Thymus (tissue), 11 donors: ENCODE measurements around the gene PRKRA. TPM values are rescaled to one million over a fixed set of nuclear protein-coding genes. Genes with fewer than 3 reads are reported as not detected.
"Not testable (repeated sequence)": the region's sequence is repeated elsewhere in the genome, so short reads cannot be mapped to it uniquely, and the experiment has no call there.

Experiments
- DNase-seq, 9 donors: peaks; one replicate each; pipeline ENCODE4 v3.0.0-alpha.2; 2013; ENCODE audit warnings: low spot score in 9 of 9, low read depth in 6 of 9, missing footprints in 1 of 9
- H3K27ac ChIP-seq, 2 donors: one replicate each; pipeline ENCODE4 v1.5.1; 2013; ENCODE audit warnings: control low read depth in 1 of 2, low read depth in 1 of 2, low read length in 1 of 2, mild to moderate bottlenecking in 1 of 2, moderate library complexity in 1 of 2
- H3K27me3 ChIP-seq, 2 donors: one replicate each; pipeline ENCODE4 v1.5.1; 2013; ENCODE audit warnings: low read length in 1 of 2; ENCODE audit not compliant: control insufficient read depth in 2 of 2, insufficient read depth in 1 of 2
- H3K36me3 ChIP-seq, 2 donors: one replicate each; pipeline ENCODE4 v1.5.1; 2013; ENCODE audit warnings: low read length in 1 of 2, mild to moderate bottlenecking in 1 of 2, moderate library complexity in 1 of 2; ENCODE audit not compliant: control insufficient read depth in 2 of 2, insufficient read depth in 2 of 2
- H3K4me1 ChIP-seq, 2 donors: one replicate each; pipeline ENCODE4 v1.5.1; 2013; ENCODE audit warnings: low read length in 2 of 2; ENCODE audit not compliant: control insufficient read depth in 2 of 2, insufficient read depth in 2 of 2
- H3K4me3 ChIP-seq, 2 donors: one replicate each; pipeline ENCODE4 v1.5.1; 2013; ENCODE audit warnings: low read length in 2 of 2, control low read depth in 1 of 2, mild to moderate bottlenecking in 1 of 2
- H3K9me3 ChIP-seq, 2 donors: one replicate each; pipeline ENCODE4 v1.5.1; 2013; ENCODE audit warnings: low read length in 1 of 2, mild to moderate bottlenecking in 1 of 2; ENCODE audit not compliant: control insufficient read depth in 2 of 2, insufficient read depth in 1 of 2
- WGBS: extraction: QIAGEN DNeasy Blood & Tissue Kit; methylation state at CpG from one replicate; pipeline ENCODE4 v1.1.7; 2013; 5-methylcytosine and 5-hydroxymethylcytosine counted together
- polyA plus RNA-seq: library from polyadenylated mRNA; stranded (reverse); fragments of 200-250 nt; gene quantifications from one replicate; pipeline ENCODE4 v1.2.3, GENCODE V29; 2013
- total RNA-seq: library from RNA; stranded (reverse); fragments of 120-200 nt; gene quantifications from one replicate; pipeline ENCODE4 v1.2.4, GENCODE V29; 2013
- donor health status: healthy.

Gene PRKRA
- total and polyA plus RNA-seq, 2 donors, result 35.3 to 65.4 TPM

DNA sequence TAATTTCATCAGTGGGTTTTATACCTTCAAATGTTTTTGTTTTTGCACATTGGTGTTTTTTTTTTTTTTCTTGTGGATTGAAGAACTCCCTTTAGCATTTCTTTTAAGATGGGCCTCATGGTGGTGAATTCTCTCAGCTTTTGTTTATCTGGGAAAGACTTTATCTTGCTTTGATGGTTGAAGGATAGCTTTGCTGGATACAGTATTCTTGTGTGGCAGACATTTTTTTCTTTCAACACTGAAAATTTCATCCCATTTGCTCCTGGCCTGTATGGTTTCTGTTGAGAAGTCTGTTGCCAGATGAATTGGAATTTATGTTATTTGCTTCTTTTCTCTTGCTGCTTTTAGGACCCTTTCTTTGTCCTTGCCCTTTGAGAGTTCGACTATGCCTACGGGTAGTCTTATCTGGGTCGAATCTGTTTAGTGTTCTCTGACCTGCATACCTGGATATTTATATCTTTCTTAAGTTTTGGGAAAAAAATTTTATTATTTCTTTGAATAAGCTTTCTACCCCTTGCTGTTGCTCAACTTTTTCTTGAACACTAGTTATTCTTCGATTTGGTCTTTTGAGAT, 25.6 kb downstream of the PRKRA start:
- no peak for DNase-seq
- Histone ChIP-seq H3K27ac (no peak overlapping the region), H3K9me3 (peaks cover 0 to 4% of the 10 kb centered on the region in 2 donors), H3K4me1 (no peaks in the 10 kb centered on the region), H3K4me3 (no peak overlapping the region), H3K27me3 (no peaks in the 10 kb centered on the region), H3K36me3 (peaks cover 11 to 29% of the 10 kb centered on the region in 2 donors)
- 98% methylated on average over 4 of the region's 4 CpGs for WGBS

GRCh38 chr2:178423746-178424145, 27.2 kb downstream of the PRKRA start:
- WGBS, result 97% methylated on average over 5 of the region's 5 CpGs

DNA sequence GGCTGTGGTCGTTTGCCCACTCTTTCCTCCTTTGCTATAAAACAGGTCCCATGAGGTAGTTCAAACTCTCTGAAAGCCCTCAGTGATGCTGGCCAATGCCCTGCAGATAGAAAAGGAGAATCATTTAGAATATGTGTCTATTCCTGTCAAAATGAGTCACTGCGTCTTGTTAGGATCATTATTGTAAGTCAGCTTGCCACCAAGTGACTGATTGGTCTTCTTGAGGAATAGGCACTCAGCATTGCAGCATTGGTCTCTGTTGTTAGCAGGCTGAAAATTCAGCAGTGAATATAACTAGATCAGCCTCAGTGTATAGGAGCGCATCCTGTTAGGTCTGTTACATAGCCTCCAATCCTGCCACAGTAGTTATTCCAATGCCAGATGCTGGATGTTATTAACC, 28.9 kb downstream of the PRKRA start:
- Histone ChIP-seq H3K9me3 (peaks cover 0 to 4% of the 10 kb centered on the region in 2 donors), H3K27ac (no peak overlapping the region), H3K36me3 (peaks cover under 1 to 7% of the 10 kb centered on the region in 2 donors), H3K4me1 (no peaks in the 10 kb centered on the region), H3K27me3 (no peaks in the 10 kb centered on the region), H3K4me3 (no peak overlapping the region)
- DNase-seq, result no peak
- 82% methylated on average over 3 of the region's 3 CpGs for WGBS

More at GRCh38 chr2:178423746-178424145, 27.2 kb downstream of the PRKRA start:
- H3K4me3 ChIP-seq, H3K27me3 ChIP-seq, H3K4me1 ChIP-seq, H3K27ac ChIP-seq, DNase-seq, H3K9me3 ChIP-seq: not testable (repeated sequence)
- H3K36me3 ChIP-seq, result peaks cover 3 to 16% of the 10 kb centered on the region in 2 donors

GRCh38 chr2:178420463-178420999, 30.4 kb downstream of the PRKRA start:
- H3K27me3 ChIP-seq, result no peaks in the 10 kb centered on the region
- no peak for DNase-seq
- no peak overlapping the region for H3K4me3 ChIP-seq
- H3K9me3 ChIP-seq, result no peaks in the 10 kb centered on the region
- 50% methylated on average over 1 of the region's 1 CpG for WGBS
- H3K36me3 ChIP-seq, result no peaks in the 10 kb centered on the region
- H3K27ac ChIP-seq, result no peak overlapping the region
- H3K4me1 ChIP-seq, result no peaks in the 10 kb centered on the region

GRCh38 chr2:178419123-178419522, 31.9 kb downstream of the PRKRA start:
- H3K27ac ChIP-seq, result no peak overlapping the region
- WGBS, result 94% methylated on average over 1 of the region's 1 CpG
- no peak for DNase-seq

GRCh38 chr2:178418426-178418825, 32.5 kb downstream of the PRKRA start:
- H3K36me3 ChIP-seq, result no peaks in the 10 kb centered on the region
- peaks cover 0 to 6% of the 10 kb centered on the region in 2 donors for H3K4me1 ChIP-seq
- WGBS, result 100% methylated on average over 1 of the region's 1 CpG
- H3K27ac ChIP-seq, result no peak overlapping the region
- H3K27me3 ChIP-seq, result no peaks in the 10 kb centered on the region
- no peaks in the 10 kb centered on the region for H3K9me3 ChIP-seq
- H3K4me3 ChIP-seq, result no peak overlapping the region
- no peak for DNase-seq

More at GRCh38 chr2:178419123-178419522, 31.9 kb downstream of the PRKRA start:
- Histone ChIP-seq H3K27me3 (no peaks in the 10 kb centered on the region), H3K9me3 (no peaks in the 10 kb centered on the region), H3K4me3 (no peak overlapping the region), H3K4me1 (peaks cover 0 to 6% of the 10 kb centered on the region in 2 donors), H3K36me3 (no peaks in the 10 kb centered on the region)

DNA sequence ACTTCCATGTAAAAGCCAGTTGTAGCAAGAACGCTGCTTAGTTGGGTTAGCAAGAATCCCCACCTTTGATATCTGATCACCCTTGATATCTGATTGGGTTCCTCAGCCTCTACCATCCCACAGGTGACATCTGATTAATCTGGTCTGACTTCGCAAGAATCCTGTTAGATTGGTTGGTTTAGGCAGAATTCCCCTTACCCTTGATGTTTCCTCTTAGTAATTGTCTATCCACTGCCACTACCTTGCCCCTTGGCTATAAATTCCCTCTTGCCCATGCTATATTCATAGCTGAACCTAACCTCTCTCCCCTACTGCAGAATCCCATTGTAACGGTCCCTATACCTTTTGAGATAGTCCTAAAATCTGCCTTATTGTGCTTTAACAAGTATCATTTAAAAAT, 33.1 kb downstream of the PRKRA start:
- WGBS, result 96% methylated on average over 3 of the region's 3 CpGs
- Histone ChIP-seq H3K4me3 (no peak overlapping the region), H3K4me1 (peaks cover 0 to 9% of the 10 kb centered on the region in 2 donors), H3K27ac (no peak overlapping the region), H3K36me3 (no peaks in the 10 kb centered on the region), H3K9me3 (no peaks in the 10 kb centered on the region), H3K27me3 (no peaks in the 10 kb centered on the region)
- DNase-seq, result no peak

DNA sequence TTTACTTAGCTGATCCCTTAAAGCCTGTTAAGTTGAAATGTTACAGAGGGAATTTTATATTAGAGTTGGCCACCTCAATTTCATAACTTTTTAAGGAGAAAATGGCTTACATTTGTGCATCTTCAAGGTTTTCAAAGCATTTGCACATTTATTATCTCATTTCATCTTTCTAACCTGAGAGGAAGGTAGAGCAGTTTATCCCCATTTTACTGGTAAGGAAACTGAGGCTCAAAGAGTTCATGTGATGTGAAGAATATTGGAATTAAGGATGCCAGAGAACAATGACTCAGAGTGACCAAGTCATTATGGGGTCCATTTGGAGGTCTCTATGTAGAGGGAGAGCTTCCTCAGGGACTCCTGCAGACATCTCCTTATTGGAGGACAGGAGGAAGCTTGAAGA, 35.0 kb downstream of the PRKRA start:
- H3K9me3 ChIP-seq, result no peaks in the 10 kb centered on the region
- no peaks in the 10 kb centered on the region for H3K27me3 ChIP-seq
- H3K4me3 ChIP-seq, result no peak overlapping the region
- DNase-seq, result no peak
- no peaks in the 10 kb centered on the region for H3K36me3 ChIP-seq
- H3K27ac ChIP-seq, result no peak overlapping the region
- peaks cover 0 to 9% of the 10 kb centered on the region in 2 donors for H3K4me1 ChIP-seq

DNA sequence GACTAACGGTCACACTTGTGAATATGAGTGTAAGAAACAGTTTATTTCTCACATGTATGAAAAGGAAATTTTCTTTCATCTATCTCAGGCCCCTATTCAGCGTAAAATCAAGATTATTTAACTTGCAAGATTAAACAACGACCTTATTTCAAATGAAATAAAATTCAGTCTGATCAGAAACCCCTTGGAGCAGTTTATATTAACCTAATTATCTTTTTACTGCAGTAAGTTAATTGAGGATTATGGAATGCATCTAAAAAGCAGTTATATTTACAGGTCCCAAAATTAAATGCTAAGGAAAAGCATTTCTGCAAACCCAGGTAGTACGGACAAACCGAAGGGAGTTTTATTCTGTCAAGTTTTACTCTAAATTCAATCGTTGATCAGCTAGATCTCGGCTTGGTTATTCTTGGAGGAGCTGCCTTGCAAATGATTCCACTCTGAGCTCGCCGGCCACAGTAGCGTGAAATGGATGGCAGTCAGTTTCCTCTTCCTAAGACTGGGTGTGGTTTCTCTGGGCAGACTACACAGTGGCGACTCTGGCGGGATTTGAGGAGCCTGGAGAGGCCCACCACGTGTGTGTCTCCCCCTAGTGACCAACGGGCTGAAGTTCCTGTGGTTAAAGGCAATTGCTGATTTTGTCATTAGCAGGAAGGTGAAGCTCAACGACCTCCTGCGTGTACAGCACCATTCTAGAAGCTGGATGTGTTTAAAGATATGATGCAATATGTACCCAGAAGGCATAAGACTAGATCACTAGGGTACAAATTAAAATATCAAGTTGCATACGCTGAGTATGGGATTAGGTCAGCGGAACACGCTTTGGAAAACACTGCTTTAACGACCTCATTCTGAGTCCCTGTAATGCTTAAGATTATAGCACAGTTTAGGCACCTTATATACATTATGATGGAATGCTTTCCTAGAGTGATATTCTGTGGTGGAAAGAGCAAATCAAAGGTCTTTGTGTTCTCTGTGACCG, 36.4 kb downstream of the PRKRA start:
- peak overlapping the region; percentile 55 to 58 for H3K4me3 ChIP-seq
- WGBS, result 17% methylated on average over 21 of the region's 21 CpGs
- H3K9me3 ChIP-seq, result no peaks in the 10 kb centered on the region
- H3K27ac ChIP-seq, result peak overlapping the region; percentile 74 to 83
- DNase-seq, result peak; percentile 57 to 90 (median 68)
- no peaks in the 10 kb centered on the region for H3K36me3 ChIP-seq
- H3K27me3 ChIP-seq, result no peaks in the 10 kb centered on the region
- peaks cover 0 to 9% of the 10 kb centered on the region in 2 donors for H3K4me1 ChIP-seq
